Upper lobe of right lung (tissue), 1 donor: ENCODE measurements around the gene SRRD. TPM values are rescaled to one million over a fixed set of nuclear protein-coding genes. Genes with fewer than 3 reads are reported as not detected.

Experiments used
- ATAC-seq: fragments of 200-7000 bp; cut with Tn5 transposase; one replicate; pipeline ENCODE4 v1.9.1; 2020; ENCODE audit warnings: mild to moderate bottlenecking, moderate library complexity
- DNase-seq: peaks from one replicate; pipeline ENCODE4 v3.0.0-alpha.2; 2020
- H3K27ac ChIP-seq: fragments of 200-600 bp; one replicate; pipeline ENCODE4 v1.8.0; 2022
- H3K27me3 ChIP-seq: fragments of 200-600 bp; one replicate; pipeline ENCODE4 v1.8.0; 2022; ENCODE audit warnings: mild to moderate bottlenecking
- H3K36me3 ChIP-seq: fragments of 200-600 bp; one replicate; pipeline ENCODE4 v1.8.0; 2022
- H3K4me1 ChIP-seq: fragments of 200-600 bp; one replicate; pipeline ENCODE4 v1.8.0; 2022
- H3K4me3 ChIP-seq: fragments of 200-600 bp; one replicate; pipeline ENCODE4 v1.8.0; 2022; ENCODE audit warnings: mild to moderate bottlenecking
- H3K9me3 ChIP-seq: fragments of 200-600 bp; one replicate; pipeline ENCODE4 v1.8.0; 2022
- intact Hi-C: fragments of 100-400 bp; cut with DNase I; formaldehyde crosslinking; loops from one replicate; pipeline ENCODE4 v1.11.0; 2022
- total RNA-seq: library from RNA; stranded (reverse); fragmentation: NEBNext Ultra II Directional; extraction: Animal tissue kit (Norgen Biotek cat#: 25700); gene quantifications from one replicate; pipeline ENCODE4 v1.2.1, GENCODE V29; 2021
- TF ChIP-seq, protein P1 (sequence below): fragments of 200-600 bp; IDR thresholded peaks from one replicate; pipeline ENCODE4 v1.8.0; 2022; ENCODE audit warnings: antibody characterized with exemption
- donor health status: DM: no; HTN: yes; CAD: no; lungs with severe emphysema.

The SRRD gene
- total RNA-seq, 1 donor from 2014 or later: 14.6 TPM

DNA sequence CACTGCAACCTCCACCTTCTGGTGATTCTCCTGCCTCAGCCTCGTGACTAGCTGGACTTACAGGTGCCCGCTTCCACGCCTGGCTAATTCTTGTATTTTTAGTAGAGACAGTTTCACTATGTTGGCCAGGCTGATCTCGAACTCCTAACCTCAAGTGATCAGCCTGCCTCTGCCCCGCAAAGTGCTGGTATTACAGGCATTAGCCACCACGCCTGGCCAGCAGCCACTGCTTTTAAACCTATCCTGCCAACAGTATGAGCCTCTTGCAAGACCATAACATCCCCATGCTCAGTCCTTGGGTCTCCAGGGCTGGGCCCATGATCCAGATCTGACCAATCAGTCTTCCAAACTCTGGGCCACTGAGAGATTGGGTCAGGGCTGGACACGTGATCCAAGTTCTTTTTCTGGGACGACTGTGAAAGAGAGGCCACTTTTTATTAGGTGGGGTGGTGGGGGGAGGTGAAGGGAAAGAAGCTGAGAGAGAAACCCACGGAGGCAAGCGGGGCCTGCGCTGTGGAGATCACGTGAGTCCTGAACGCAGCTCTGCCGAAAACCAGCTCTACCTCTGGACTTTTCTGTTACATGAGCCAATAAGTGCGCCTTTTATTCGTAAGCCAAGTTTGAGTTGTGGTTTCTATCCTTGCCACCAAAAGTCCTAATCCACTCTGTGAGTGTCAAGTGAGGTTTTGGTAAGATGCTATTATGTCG, 36.7 kb upstream of the SRRD start:
- no peaks in the 10 kb centered on the region for H3K9me3 ChIP-seq
- no peak for DNase-seq
- H3K27ac ChIP-seq: no peak overlapping the region
- intact Hi-C loops: no loop called here
- H3K4me1 ChIP-seq: no peaks in the 10 kb centered on the region
- no peak overlapping the region for H3K4me3 ChIP-seq
- ATAC-seq: no peak
- no peaks in the 10 kb centered on the region for H3K27me3 ChIP-seq
- TF ChIP-seq, protein P1, sequence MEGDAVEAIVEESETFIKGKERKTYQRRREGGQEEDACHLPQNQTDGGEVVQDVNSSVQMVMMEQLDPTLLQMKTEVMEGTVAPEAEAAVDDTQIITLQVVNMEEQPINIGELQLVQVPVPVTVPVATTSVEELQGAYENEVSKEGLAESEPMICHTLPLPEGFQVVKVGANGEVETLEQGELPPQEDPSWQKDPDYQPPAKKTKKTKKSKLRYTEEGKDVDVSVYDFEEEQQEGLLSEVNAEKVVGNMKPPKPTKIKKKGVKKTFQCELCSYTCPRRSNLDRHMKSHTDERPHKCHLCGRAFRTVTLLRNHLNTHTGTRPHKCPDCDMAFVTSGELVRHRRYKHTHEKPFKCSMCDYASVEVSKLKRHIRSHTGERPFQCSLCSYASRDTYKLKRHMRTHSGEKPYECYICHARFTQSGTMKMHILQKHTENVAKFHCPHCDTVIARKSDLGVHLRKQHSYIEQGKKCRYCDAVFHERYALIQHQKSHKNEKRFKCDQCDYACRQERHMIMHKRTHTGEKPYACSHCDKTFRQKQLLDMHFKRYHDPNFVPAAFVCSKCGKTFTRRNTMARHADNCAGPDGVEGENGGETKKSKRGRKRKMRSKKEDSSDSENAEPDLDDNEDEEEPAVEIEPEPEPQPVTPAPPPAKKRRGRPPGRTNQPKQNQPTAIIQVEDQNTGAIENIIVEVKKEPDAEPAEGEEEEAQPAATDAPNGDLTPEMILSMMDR: no peak
- peaks cover 10% of the 10 kb centered on the region for H3K36me3 ChIP-seq

DNA sequence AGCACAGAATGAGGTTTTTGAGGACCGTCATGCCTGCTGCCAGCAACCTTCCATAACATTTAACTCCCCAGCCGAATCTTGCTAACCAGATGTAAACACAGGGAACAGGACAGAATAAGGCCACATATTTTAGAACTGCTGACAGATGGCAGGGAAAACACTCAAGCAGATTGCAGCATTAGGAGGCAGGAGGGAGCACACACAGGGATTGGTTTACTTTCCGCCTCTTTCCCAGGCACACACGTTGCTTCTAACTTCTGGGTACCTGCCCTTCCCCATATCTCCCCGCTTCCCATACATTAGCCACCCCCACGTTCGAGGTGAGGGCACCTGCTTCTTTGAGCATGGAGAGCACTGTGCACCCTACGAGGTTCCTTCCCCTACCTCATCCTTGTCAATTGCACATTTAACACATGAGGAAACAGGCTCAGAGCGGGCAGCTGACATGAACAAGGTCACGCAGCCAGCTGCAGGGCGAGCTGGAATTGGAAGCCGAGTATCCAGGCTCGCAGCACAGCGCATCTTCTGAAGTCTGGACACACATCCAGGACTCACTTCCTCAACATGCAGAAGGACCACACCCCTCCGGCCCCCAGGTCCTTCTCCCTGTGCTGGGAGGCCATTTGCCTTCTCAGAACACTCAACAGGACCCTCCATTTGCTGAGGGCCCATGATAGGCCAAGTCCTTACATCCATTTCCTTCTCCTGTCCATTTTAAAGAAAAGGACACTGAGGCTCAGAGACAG, 35.9 kb upstream of the SRRD start:
- intact Hi-C loops: no loop called here
- H3K27me3 ChIP-seq: no peaks in the 10 kb centered on the region
- ATAC-seq: no peak

DNA sequence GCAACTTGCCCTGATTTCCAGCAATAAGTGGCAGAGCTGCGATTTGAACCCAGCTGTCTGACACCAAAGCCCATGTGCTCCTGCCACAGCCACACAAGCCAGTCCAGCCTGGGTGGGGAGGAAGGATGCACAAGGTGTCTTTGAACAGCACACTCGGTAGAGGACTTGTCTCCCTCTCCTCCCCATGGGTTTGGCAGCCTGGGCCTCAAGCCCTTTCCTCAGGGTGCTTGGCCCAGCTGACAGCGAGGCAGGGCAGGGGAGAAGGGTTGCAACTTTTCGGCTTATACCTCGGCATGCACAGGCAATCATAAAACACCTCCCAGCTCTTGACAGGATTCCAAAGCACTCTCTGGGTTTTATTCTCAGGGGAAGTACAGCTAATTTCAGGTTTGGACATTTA, 35.3 kb upstream of the SRRD start:
- no peaks in the 10 kb centered on the region for H3K4me1 ChIP-seq
- H3K36me3 ChIP-seq: peaks cover 23% of the 10 kb centered on the region
- intact Hi-C loops: no loop called here
- H3K27ac ChIP-seq: no peak overlapping the region
- H3K27me3 ChIP-seq: no peaks in the 10 kb centered on the region
- ATAC-seq (no peak), DNase-seq (no peak)
- no peaks in the 10 kb centered on the region for H3K9me3 ChIP-seq
- TF ChIP-seq, protein P1: no peak
- H3K4me3 ChIP-seq: no peak overlapping the region

More for the DNA sequence above, 35.9 kb upstream of the SRRD start:
- TF ChIP-seq, protein P1: no peak
- Histone ChIP-seq H3K36me3 (peaks cover 17% of the 10 kb centered on the region), H3K4me1 (no peaks in the 10 kb centered on the region), H3K27ac (no peak overlapping the region), H3K9me3 (no peaks in the 10 kb centered on the region), H3K4me3 (no peak overlapping the region)
- no peak for DNase-seq

DNA sequence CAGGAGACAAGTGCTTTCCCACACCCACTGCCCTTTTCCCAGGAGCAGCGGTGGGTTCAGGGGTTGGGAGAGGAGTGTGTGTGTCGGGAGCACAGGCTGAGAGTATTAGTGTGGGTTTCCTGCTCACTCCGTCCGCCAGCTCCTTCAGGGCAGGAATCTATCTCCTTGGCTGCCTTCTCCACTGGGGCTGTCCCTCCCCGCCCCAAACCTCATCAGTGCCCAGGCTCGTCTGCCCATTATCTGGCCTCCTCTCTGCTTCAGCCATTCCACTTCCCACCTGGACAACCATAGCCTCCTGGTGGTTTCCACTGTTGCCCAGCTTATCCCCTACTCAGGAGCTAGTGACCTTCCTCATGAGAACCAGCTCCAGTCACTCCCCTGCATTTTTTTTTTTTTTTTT, 34.7 kb upstream of the SRRD start:
- Histone ChIP-seq H3K36me3 (peaks cover 29% of the 10 kb centered on the region), H3K27me3 (no peaks in the 10 kb centered on the region), H3K4me1 (no peaks in the 10 kb centered on the region), H3K4me3 (no peak overlapping the region), H3K9me3 (no peaks in the 10 kb centered on the region), H3K27ac (no peak overlapping the region)
- DNase-seq (no peak), ATAC-seq (no peak)
- intact Hi-C loops: no loop called here
- TF ChIP-seq, protein P1: no peak

DNA sequence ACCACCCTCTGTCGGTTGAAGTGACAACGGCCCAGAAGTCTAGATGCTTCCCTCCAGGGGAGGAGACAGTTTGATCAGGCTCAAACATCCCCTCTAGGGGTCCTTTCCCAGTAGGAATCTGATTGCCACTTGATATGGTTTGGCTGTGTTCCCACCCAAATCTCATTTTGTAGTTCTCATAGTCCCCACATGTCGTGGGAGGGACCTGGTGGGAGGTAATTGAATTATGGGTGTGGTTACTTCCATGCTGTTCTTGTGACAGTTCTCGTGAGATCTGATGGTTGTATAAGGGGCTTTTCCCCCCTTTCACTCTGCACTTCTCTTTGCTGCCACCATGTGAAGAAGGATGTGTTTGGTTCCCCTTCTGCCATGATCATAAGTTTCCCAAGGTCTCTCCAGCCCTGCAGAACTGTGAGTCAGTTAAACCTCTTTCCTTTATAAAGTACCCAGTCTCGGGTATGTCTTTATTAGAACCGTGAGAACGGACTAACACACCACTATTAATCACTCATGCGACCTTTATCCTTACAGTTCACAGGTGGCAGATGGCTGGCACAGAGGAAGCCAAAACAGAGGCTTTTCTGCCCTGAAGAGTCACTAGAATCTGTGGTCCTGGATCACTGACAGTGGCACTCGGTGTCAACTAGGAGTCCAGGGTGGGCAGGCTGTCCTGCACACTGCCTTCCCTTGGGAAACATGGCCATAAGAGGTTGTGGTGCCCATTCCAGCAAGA, 33.1 kb upstream of the SRRD start:
- DNase-seq (no peak), ATAC-seq (no peak)
- Histone ChIP-seq H3K27me3 (no peaks in the 10 kb centered on the region), H3K36me3 (peaks cover 36% of the 10 kb centered on the region), H3K27ac (no peak overlapping the region), H3K4me1 (no peaks in the 10 kb centered on the region), H3K4me3 (no peak overlapping the region), H3K9me3 (no peaks in the 10 kb centered on the region)
- TF ChIP-seq, protein P1: no peak
- intact Hi-C loops: no loop called here
